ENCODE measurements around the gene SERPINB7.

SERPINB7 gene

DNA sequence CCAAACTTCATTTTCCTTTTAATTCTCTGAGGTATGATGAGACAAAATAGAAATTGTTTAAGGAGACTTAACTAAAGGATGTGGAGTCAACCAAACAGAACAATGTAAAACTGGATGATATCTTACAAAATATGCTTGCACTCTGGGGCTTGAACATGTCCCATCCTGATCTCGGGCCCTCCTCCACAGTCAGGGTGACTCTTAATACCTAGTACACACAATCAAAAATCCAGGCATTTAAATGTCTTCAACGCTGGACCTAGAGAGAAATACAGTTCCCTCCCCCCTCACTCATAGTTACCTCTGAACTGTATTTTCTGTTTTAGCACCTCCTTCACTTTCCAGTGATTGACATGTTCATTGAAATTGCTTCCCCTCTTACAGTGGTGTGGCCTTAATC lies 75.4 kb downstream of the SERPINB7 start:
- no peak for DNase-seq

Measured in CD4-positive, alpha-beta T cell treated with Interleukin-17A for 4 hours (primary cell).